Measurements from ENCODE around the gene RHO.

- TF ChIP-seq CTCF (conservative IDR thresholded peaks at IDR 0.05 in 1 of 2, IDR thresholded peaks at IDR 0.05 in 1 of 2; ENCODE audit: low read depth in 1 of 2, low read length in 2 of 2) = no peak
- no peak for TF ChIP-seq EZH2 (IDR thresholded peaks at IDR 0.05; ENCODE audit: low read length, missing control alignments)
These were observed 14.3 kb upstream of the RHO start for GRCh38 chr3:129514110-129514509.
